ENCODE results near the gene TUBA3D.
"Not testable (repeated sequence)": the region's sequence is repeated elsewhere in the genome, so short reads cannot be mapped to it uniquely, and the experiment has no call there.

TUBA3D gene

GRCh38 chr2:131516011-131516410 is 40.1 kb downstream of the TUBA3D start:
- no peak for DNase-seq

- DNase-seq: not testable (repeated sequence)
These were observed 40.7 kb downstream of the TUBA3D start for GRCh38 chr2:131516621-131517020.

DNA sequence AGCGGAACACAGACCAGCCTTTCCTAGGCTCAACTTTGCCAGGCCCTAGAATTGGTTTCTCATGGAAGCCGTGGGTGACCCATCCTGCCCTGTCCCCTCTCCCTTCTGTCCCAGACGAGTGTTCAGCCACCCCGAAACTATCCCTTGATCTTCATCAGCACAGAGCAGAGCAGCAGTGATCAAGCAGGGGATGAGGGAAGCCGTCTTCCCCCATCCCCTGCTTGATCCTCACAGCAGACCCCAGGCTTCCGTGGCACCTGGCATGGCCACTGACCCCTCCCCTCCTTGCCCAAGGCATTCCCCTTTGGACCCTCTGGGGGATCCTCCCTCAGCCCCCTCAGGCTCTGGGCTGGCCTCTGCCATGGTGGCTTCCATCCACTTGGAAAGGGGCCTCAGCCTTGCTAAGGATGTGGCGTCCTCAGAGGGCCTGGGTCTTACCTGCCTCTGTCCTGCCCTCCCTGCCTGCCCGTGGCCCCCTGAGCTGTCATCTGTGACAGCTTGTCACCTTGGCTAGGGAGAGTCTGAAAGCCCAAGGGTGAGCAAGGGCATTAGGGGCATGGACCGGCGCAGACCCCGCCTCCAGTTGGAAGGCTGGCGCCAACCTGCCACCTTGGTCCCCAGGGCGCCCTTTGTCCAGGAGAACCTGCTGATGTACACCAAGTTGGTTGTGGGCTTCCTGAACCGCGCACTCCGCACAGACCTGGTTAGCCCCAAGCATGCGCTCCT is 41.4 kb downstream of the TUBA3D start:
- no peak for DNase-seq

DNA sequence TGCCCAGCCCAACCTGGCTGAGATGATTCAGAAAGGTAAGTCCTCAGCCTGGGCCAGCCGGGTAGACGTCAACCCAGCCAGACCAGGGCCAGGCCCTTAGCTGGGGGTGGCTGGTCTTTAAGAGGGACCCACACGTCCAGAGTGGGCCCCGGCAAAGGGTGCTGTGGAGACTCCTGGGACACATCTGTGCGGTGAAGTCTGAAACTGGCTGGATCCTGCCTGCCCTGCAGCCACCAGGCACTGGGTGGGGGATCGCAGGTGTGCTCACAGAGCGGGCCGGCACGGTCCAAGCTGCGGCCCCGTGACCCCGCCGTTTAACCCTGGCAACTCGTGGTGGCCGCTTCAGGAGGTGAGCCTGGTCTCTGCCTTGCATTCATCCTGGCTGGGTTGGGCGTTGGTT is 41.9 kb downstream of the TUBA3D start:
- not testable (repeated sequence) for DNase-seq

- not testable (repeated sequence) for DNase-seq
These were observed 42.6 kb downstream of the TUBA3D start for GRCh38 chr2:131518531-131518930.

DNA sequence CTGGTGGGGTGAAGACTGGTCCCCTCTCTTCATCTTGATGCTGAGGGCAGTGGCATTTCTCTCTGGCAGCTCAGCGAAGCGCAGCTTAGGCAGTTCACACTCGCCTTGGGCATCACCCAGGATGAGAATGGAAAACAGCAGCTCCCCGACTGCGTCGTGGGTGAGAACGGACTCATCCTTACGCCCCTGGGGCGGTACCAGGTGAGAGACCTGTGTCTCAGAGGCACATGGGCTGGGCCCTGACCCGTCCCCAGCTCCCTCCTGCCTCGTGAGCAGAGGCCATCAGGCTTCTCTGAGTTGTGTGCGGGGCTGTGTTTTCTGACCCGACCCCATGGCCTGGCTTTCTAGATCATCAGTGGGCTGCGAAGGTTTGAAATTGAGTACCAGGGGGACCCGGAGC is 43.5 kb downstream of the TUBA3D start:
- DNase-seq: no peak

DNA sequence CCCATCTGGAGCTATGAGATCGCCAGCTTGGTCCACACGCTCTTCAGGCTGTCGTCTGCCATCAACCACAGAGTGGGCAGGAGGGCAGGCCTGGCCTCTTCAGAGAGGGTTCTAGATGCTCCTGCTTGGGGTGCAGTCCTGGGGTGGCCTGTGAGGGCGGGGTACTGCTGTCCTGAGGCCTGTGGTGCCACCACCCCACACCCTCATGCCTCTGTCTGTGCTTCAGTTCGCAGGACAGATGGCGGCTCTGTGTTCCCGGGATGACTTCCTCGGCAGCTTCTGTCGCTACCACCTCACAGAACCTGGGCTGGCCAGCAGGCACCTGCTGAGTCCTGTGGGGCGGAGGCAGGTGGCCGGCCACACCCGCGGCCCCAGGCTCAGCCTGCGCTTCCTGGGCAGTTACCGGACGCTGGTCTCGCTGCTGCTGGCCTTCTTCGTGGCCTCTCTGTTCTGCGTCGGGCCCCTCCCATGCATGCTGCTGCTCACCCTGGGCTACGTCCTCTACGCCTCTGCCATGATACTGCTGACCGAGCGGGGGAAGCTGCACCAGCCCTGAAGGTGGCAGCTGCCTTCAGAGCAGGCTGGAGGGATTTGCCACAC is 44.1 kb downstream of the TUBA3D start:
- not testable (repeated sequence) for DNase-seq

DNA sequence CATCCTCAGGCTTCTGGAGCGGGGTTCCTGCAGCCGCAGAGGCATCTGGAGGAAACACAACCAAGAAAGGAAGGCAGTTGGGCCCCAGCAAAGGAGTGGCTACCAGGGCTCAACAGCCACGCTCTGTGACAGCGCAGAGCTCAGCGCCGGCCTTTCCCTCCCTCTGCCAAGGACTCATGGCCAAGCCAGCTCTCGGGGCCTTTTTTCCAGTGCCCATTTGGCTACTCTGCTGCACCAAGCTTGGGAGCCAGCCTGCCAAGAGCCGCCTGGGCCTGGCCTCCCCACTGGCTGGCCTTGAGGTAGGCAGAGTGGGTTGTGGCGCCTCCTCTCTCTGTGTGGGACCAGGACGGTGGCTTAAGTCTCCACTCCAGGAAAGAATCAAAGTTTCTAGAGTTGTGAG is 44.6 kb downstream of the TUBA3D start:
- no peak for DNase-seq

- not testable (repeated sequence) for DNase-seq
These were observed 45.6 kb downstream of the TUBA3D start for GRCh38 chr2:131521524-131521923.

- no peak for DNase-seq
These were observed 46.3 kb downstream of the TUBA3D start for GRCh38 chr2:131521961-131522781.

DNA sequence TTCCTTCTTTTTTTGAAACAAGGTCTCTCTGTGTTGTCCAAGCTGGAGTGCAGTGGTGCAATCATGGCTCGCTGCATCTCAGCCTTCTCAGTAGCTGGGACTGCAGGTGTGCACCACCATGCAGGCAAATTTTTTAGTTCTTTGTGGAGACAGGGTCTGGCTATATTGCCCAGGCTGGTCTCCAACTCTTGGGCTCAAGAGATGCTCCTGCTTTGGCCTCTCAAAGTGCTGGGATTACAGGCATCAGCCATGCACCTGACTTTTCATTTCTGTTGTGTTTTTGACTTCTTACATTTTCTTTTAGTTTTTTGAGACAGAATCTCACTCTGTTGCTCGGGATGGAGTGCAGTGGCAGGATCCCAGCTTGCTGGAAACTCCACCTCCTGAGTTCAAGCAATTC is 49.3 kb downstream of the TUBA3D start:
- not testable (repeated sequence) for DNase-seq

DNA sequence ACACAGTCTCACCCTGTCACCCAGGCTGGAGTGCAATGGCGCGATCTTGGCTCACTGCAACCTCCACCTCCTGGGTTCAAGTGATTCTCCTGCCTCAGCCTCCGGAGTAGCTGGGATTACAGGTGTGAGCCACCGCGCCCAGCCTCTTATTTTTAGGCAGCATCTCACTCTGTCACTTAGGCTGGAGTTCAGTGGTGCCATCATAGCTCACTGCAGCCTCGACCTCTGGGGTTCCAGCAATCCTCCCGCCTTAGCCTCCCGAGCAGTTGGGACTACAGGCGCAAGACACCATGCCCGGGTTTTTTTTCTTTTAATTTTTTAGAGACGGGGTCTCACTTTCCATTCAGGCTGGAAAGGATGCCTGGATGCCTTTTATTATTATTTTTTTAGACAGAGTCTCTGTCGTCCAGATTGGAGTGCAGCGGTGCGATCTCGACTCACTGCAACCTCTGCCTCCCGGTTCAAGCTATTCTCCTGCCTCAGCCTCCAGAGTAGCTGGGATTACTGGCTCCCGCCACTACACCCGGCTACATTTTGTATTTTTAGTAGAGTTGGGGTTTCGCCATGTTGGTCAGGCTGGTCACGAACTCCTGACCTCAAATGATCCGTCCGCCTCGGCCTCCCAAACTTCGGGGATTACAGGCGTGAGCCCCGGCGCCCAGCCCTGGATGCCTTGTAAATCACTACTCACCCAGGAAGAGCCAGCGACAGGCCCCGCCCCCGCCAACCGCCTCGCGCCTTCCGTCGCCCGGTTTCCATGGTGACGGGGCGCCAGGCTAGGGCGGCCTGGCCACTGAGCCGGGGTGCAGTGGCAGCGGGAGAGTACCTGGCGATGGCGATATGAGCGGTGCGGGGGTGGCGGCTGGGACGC is 51.4 kb downstream of the TUBA3D start, which contains the start of gene CCDC74A:
CCDC74A (plus strand) TSS at position 758 of the 871 bp plus-strand sequence; CDS start at position 841, 83 bp downstream.
- DNase-seq: not testable (repeated sequence)

DNA sequence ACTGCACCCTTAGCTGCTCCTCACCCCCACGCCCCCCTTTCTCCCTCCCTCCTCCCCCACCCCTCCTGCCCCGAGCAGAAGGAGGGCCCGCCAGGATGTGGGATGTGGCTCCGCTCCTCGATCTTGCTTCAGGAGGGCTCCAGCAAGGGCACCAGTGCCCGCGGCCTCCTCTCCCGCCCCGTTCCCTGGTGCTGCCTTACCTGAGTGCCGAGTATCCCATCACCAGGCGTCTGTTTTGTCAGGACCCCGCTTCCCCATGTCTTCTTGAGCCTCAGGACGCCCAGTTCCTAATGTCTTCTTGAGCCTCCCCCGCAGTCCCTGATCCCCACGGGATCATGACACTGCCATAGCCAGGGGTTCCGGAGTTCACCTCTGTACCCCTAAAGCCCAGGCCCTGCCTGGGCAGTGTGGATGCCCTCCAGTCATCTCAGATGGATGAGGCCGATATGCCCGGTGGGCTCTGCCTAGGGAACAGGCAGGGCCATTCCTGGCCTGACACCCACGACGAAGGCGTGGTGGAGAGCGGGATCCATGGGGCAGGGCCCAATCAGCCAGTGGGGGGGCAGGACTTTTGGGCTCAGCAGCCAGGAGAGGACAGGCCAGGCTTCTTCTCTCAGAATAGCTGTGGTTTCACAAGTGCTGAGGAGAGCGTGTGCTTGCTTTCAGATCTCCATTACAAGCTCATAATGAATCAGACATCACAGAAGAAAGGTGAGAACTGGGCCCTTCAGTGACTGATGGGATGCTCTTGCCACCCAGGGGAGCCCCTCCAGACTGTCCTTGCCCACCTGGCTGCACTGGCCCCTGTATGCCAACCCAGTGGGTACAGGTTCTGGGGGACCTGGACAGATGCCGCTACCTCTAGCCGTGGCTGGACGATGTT is 53.3 kb downstream of the TUBA3D start:
- not testable (repeated sequence) for DNase-seq

- DNase-seq: not testable (repeated sequence)
These were observed 54.0 kb downstream of the TUBA3D start for GRCh38 chr2:131529864-131530445.

DNA sequence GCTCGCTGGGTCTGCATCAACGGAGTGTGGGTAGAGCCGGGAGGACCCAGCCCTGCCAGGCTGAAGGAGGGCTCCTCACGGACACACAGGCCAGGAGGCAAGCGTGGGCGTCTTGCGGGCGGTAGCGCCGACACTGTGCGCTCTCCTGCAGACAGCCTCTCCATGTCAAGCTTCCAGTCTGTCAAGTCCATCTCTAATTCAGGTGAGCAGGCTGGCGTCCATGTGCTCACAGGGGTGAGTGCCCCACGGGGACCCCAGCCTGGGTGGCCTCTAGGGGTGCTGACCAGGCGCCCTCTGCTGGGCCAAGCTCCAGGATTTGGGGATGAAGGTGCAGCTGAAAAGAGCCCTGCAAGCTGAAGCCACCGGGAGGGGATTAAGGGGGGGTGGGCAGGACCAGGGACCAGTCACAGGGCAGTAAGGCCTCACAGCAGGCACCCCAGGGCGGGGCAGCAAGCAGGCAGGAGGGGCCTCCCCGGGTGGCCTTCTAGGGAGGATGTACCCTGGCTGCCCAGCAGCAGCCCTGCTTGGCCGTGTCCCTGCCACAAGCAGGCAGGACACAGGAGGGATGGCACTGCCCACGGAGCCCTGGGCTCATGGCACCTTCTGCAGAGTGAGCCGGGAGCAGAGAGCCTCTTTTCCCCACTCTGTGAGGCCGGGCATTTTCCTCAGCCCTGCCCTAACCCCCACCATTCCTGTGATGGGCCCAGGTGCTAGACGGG is 54.9 kb downstream of the TUBA3D start:
- DNase-seq: not testable (repeated sequence)

DNA sequence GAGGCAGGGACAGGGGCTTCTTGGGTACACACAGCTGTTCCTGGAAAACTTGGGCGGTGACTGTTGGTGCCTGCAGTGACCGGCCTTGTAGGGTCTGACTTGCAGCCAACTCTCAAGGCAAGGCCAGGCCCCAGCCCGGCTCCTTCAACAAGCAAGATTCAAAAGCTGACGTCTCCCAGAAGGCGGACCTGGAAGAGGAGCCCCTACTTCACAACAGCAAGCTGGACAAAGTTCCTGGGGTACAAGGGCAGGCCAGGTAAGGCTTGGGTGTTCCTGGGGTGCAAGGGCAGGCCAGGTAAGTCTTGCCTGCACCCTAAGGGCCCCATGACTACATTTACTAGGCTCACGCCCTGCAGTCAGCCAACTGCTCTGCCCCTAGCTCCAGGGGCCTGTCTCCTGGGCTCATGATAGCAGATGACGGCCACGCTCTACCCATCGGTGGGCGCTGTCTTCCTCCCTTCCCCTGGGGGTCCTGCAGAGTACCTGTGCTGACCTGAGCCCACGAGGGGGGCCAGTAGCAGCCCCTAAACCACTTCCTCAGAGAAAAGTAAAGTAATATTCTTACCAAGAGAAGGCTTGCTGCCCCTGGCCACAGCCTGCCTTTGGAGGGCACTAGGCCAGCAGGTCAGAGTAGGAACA is 55.7 kb downstream of the TUBA3D start:
- DNase-seq: not testable (repeated sequence)

Measured in NCI-H446 treated with DMSO at 0.1 percent for 48 hours (cell line).